ENCODE measurements around the gene SYCP2.

The SYCP2 gene

GRCh38 chr20:59933296-59933848 lies at the start of gene SYCP2:
SYCP2 (minus strand) TSS chr20:59933637; CDS start chr20:59922413, 11,224 bp downstream.
- no peak for TF ChIP-seq CTCF (IDR thresholded peaks at IDR 0.05; ENCODE audit: extremely low read depth, insufficient read depth, missing control alignments)
- in situ Hi-C loops (cut with MboI; ENCODE audit: low pct_unique_long_range_greater_than_20kb, low sequenced_read_pairs, unreplicated experiment): no loop called here
- DNase-seq (ENCODE audit: low spot score): peak; percentile 12

GRCh38 chr20:59983076-59983475 lies 49.6 kb upstream of the SYCP2 start:
- no peak for DNase-seq (ENCODE audit: low spot score)
- in situ Hi-C loops (cut with MboI; ENCODE audit: low pct_unique_long_range_greater_than_20kb, low sequenced_read_pairs, unreplicated experiment): no loop called here
- TF ChIP-seq CTCF (IDR thresholded peaks at IDR 0.05; ENCODE audit: extremely low read depth, insufficient read depth, missing control alignments): no peak

- DNase-seq (ENCODE audit: low spot score): no peak
- TF ChIP-seq CTCF (IDR thresholded peaks at IDR 0.05; ENCODE audit: extremely low read depth, insufficient read depth, missing control alignments): no peak
- in situ Hi-C loops (cut with MboI; ENCODE audit: low pct_unique_long_range_greater_than_20kb, low sequenced_read_pairs, unreplicated experiment): no loop called here
These were observed 43.6 kb upstream of the SYCP2 start for GRCh38 chr20:59977086-59977485.

- in situ Hi-C loops (cut with MboI; ENCODE audit: low pct_unique_long_range_greater_than_20kb, low sequenced_read_pairs, unreplicated experiment): no loop called here
- DNase-seq (ENCODE audit: low spot score): no peak
- no peak for TF ChIP-seq CTCF (IDR thresholded peaks at IDR 0.05; ENCODE audit: extremely low read depth, insufficient read depth, missing control alignments)
These were observed 42.8 kb upstream of the SYCP2 start for GRCh38 chr20:59976156-59976782.

GRCh38 chr20:59972037-59972801 lies 38.8 kb upstream of the SYCP2 start:
- TF ChIP-seq CTCF (IDR thresholded peaks at IDR 0.05; ENCODE audit: extremely low read depth, insufficient read depth, missing control alignments): no peak
- no peak for DNase-seq (ENCODE audit: low spot score)
- in situ Hi-C loops (cut with MboI; ENCODE audit: low pct_unique_long_range_greater_than_20kb, low sequenced_read_pairs, unreplicated experiment): no loop called here

- TF ChIP-seq CTCF (IDR thresholded peaks at IDR 0.05; ENCODE audit: extremely low read depth, insufficient read depth, missing control alignments): no peak
- in situ Hi-C loops (cut with MboI; ENCODE audit: low pct_unique_long_range_greater_than_20kb, low sequenced_read_pairs, unreplicated experiment): no loop called here
These were observed 38.0 kb upstream of the SYCP2 start for GRCh38 chr20:59971428-59971827.

More at GRCh38 chr20:59971428-59971827, 38.0 kb upstream of the SYCP2 start:
- DNase-seq (ENCODE audit: low spot score): no peak
